ENCODE data around the gene RTN4R.

DNA sequence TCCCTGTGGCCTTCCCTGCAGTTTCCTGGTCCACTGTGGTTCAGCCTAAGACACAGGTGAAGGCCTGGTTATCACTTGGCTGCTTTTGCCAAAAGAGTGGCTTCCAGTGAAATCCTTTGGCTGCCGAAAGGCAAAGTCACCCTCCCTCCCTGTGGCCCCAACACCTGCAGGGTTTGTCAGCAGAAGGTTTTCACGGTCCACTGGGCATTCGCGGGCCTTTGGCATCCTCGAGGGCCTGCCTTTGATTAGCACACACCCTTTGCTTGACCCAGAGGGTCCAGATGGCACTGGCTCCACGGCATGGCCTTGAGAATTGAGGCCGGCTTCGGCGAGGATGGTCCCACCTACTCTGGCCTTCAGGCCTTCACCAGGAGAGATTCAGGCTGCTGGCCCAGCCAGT lies 35.3 kb downstream of the RTN4R start:
- TF ChIP-seq, protein P1, sequence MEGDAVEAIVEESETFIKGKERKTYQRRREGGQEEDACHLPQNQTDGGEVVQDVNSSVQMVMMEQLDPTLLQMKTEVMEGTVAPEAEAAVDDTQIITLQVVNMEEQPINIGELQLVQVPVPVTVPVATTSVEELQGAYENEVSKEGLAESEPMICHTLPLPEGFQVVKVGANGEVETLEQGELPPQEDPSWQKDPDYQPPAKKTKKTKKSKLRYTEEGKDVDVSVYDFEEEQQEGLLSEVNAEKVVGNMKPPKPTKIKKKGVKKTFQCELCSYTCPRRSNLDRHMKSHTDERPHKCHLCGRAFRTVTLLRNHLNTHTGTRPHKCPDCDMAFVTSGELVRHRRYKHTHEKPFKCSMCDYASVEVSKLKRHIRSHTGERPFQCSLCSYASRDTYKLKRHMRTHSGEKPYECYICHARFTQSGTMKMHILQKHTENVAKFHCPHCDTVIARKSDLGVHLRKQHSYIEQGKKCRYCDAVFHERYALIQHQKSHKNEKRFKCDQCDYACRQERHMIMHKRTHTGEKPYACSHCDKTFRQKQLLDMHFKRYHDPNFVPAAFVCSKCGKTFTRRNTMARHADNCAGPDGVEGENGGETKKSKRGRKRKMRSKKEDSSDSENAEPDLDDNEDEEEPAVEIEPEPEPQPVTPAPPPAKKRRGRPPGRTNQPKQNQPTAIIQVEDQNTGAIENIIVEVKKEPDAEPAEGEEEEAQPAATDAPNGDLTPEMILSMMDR (IDR thresholded peaks at IDR 0.05; ENCODE audit: low read length), result no peak
- no peak for TF ChIP-seq EZH2 (IDR thresholded peaks at IDR 0.05; ENCODE audit: borderline replicate concordance, low read length)
